K562 (cell line): ENCODE data around the gene DLGAP1. TPM values are rescaled to one million over a fixed set of nuclear protein-coding genes. Genes with fewer than 3 reads are reported as not detected.

Experiments used
- ARHGAP35 ChIP-seq: fragments of 450-650 bp; IDR thresholded peaks from 2 replicates; pipeline ENCODE4 v1.6.1; 2018; ENCODE audit not compliant: partially characterized antibody
- CREM ChIP-seq: IDR thresholded peaks from 2 replicates; pipeline ENCODE4 v1.6.1; 2014; ENCODE audit warnings: antibody characterized with exemption, low read depth
- CTCFL ChIP-seq: IDR thresholded peaks from 2 replicates; pipeline ENCODE4 v1.6.1; 2011; ENCODE audit warnings: borderline replicate concordance, low read depth, mild to moderate bottlenecking, moderate library complexity, low read length; ENCODE audit not compliant: insufficient read depth, poor library complexity, severe bottlenecking
- CXXC5 ChIP-seq: fragments of 250-450 bp; sonication (Bioruptor Pico); IDR thresholded peaks from 2 replicates; pipeline ENCODE4 v1.8.0; 2022; ENCODE audit warnings: inconsistent platforms, mild to moderate bottlenecking, moderate library complexity
- GATAD2A ChIP-seq: fragments of 450-650 bp; IDR thresholded peaks from 2 replicates; pipeline ENCODE4 v1.6.1; 2017
- RREB1 ChIP-seq: fragments of 250-450 bp; sonication (Bioruptor Pico); IDR thresholded peaks from 2 replicates; pipeline ENCODE4 v1.4.0; 2020
- SAFB2 ChIP-seq: fragments of 200-400 bp; formaldehyde crosslinking; IDR thresholded peaks from 2 replicates; pipeline ENCODE4 v1.6.1; 2018; ENCODE audit warnings: borderline replicate concordance, low read length, low read depth, moderate library complexity; ENCODE audit not compliant: severe bottlenecking
- SMARCC2 ChIP-seq: fragments of 450-650 bp; IDR thresholded peaks from 2 replicates; pipeline ENCODE4 v1.6.1; 2017; ENCODE audit warnings: antibody characterized with exemption, moderate library complexity, mild to moderate bottlenecking, low read depth
- SREBF2 ChIP-seq: sonication (generic); formaldehyde crosslinking; IDR thresholded peaks from 2 replicates; pipeline ENCODE4 v1.4.0; 2020; ENCODE audit warnings: mild to moderate bottlenecking, missing genetic modification reagents
- SRSF7 ChIP-seq: fragments of 200-400 bp; formaldehyde crosslinking; optimal IDR thresholded peaks from 2 replicates; pipeline ENCODE3; 2017; ENCODE audit warnings: mild to moderate bottlenecking, low read depth, low read length
- TAF9B ChIP-seq: fragments of 450-650 bp; IDR thresholded peaks from 2 replicates; pipeline ENCODE4 v1.6.1; 2018; ENCODE audit warnings: mild to moderate bottlenecking; ENCODE audit not compliant: partially characterized antibody
- TCF7L2 ChIP-seq: fragments of 150-350 bp; IDR thresholded peaks from 2 replicates; pipeline ENCODE4 v1.6.1; 2016; ENCODE audit warnings: low read depth, mild to moderate bottlenecking, low read length, moderate library complexity
- ZBTB2 ChIP-seq: fragments of 450-650 bp; IDR thresholded peaks from 2 replicates; pipeline ENCODE4 v1.6.1; 2016; ENCODE audit warnings: antibody characterized with exemption
- ZBTB26 ChIP-seq: fragments of 450-650 bp; formaldehyde crosslinking; IDR thresholded peaks from 2 replicates; pipeline ENCODE4 v1.4.0; 2022; ENCODE audit warnings: missing genetic modification characterization
- ZNF347 ChIP-seq: fragments of 450-650 bp; formaldehyde crosslinking; IDR thresholded peaks from 2 replicates; pipeline ENCODE4 v1.4.0; 2020; ENCODE audit warnings: low read depth, mild to moderate bottlenecking, moderate library complexity
- ZNF644 ChIP-seq: fragments of 200-800 bp; sonication (Bioruptor generic); IDR thresholded peaks from 2 replicates; pipeline ENCODE4 v1.6.1; 2016; ENCODE audit warnings: low read depth, missing genetic modification characterization, missing compliant biosample characterization
- polyA plus RNA-seq, 8 experiments: library from polyadenylated mRNA; depleted of rRNA in 4 of 8; stranded (reverse) in 5 of 8; unstranded in 3 of 8; fragments of >200 nt; fragmentation: Nextera tagmentation in 2 of 8; fragmentation: Illumina TruSeq in 1 of 8; extraction: Ambion mirVana in 2 of 8; extraction: Trizol in 1 of 8; gene quantifications; 2 replicates each; pipeline versions ENCODE4 v1.2.1 to v1.2.3, GENCODE V29; 2011 to 2014; ENCODE audit warnings: inconsistent platforms in 1 of 8, missing spikeins in 1 of 8
- total RNA-seq, 7 experiments: library from RNA; depleted of rRNA in 6 of 7; stranded (reverse); fragments of >200 nt in 6 of 7; fragmentation: Illumina TruSeq in 2 of 7; extraction: Trizol in 2 of 7; gene quantifications; 2 replicates each; pipeline versions ENCODE4 v1.2.1 to v1.2.3, GENCODE V29; 2011 to 2021; ENCODE audit warnings: low replicate concordance in 1 of 7

The DLGAP1 gene
- total and polyA plus RNA-seq, 9 of the 15 experiments (the other 6 are each of a cell fraction or from before 2014, with no cell fraction given) = 0.04 to 0.22 (median 0.08) TPM

GRCh38 chr18:3771121-3771971 lies 683.8 kb downstream of the DLGAP1 start (continued):
- TF ChIP-seq SAFB2 = no peak
- TF ChIP-seq ZBTB26 = no peak
- no peak for TF ChIP-seq TCF7L2
- TF ChIP-seq ZNF644 (tag) = no peak
- TF ChIP-seq SRSF7 = no peak
- TF ChIP-seq SREBF2 (CRISPR knock-in tag) = no peak
- no peak for TF ChIP-seq SMARCC2
- TF ChIP-seq RREB1 = no peak
- peak; percentile 75 for TF ChIP-seq CREM
- no peak for TF ChIP-seq ZBTB2
- TF ChIP-seq GATAD2A = no peak
- TF ChIP-seq CTCFL = peak; percentile 89
- TF ChIP-seq TAF9B = no peak
- TF ChIP-seq CXXC5 (CRISPR knock-in tag) = peak; percentile 88
- TF ChIP-seq ZNF347 (CRISPR knock-in tag) = no peak
- TF ChIP-seq ARHGAP35 = no peak
